Transverse colon (tissue), 4 donors: Measurements from ENCODE around the gene UGT1A5.

Experiments
- POLR2A ChIP-seq: fragments of 450-650 bp; IDR thresholded peaks from one replicate; pipeline ENCODE4 v1.6.1; 2016; ENCODE audit warnings: antibody characterized with exemption, mild to moderate bottlenecking, moderate library complexity
- POLR2AphosphoS5 ChIP-seq, 3 donors: sonication (generic); formaldehyde crosslinking; IDR thresholded peaks; one replicate each; pipeline ENCODE4 v1.6.1; 2016; ENCODE audit warnings: antibody characterized with exemption in 3 of 3
- TF ChIP-seq, protein P1 (sequence below), 5 experiments: fragments of 200-600 bp in 3 of 5; fragments of 450-650 bp in 2 of 5; sonication (generic) in 3 of 5; IDR thresholded peaks; 1 replicate in 2 of 5; 2 replicates in 3 of 5; pipeline ENCODE4 v1.5.1; 2016 to 2017; ENCODE audit warnings: antibody characterized with exemption in 5 of 5, inconsistent platforms in 3 of 5, mild to moderate bottlenecking in 2 of 5, moderate library complexity in 1 of 5

DNA sequence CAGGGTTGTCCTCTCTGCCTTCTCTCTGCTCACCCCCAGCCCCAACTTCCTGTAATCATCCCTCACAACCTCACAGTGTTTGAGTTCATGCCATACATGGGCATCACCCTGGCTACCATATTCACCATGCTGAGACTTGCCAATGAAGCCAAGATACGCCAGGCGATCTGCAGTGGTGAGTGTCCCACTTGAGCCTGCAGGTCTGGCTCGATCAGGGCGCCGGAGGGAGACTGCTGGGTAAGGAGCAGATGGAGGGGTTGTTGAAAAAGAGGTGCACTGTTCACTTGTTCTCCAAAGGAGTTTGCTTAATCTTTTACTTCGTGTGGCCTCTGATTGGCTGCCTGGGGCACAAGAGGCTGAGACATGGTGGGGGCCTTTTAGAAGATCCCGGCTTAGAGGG is 80.0 kb downstream of the UGT1A5 start:
- TF ChIP-seq POLR2AphosphoS5 (IDR thresholded peaks at IDR 0.05) = no peak
- no peak for TF ChIP-seq POLR2A
- TF ChIP-seq, protein P1, sequence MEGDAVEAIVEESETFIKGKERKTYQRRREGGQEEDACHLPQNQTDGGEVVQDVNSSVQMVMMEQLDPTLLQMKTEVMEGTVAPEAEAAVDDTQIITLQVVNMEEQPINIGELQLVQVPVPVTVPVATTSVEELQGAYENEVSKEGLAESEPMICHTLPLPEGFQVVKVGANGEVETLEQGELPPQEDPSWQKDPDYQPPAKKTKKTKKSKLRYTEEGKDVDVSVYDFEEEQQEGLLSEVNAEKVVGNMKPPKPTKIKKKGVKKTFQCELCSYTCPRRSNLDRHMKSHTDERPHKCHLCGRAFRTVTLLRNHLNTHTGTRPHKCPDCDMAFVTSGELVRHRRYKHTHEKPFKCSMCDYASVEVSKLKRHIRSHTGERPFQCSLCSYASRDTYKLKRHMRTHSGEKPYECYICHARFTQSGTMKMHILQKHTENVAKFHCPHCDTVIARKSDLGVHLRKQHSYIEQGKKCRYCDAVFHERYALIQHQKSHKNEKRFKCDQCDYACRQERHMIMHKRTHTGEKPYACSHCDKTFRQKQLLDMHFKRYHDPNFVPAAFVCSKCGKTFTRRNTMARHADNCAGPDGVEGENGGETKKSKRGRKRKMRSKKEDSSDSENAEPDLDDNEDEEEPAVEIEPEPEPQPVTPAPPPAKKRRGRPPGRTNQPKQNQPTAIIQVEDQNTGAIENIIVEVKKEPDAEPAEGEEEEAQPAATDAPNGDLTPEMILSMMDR (IDR thresholded peaks at IDR 0.05) = no peak
